Cardiac muscle cell (in vitro differentiated cells and primary cell): ENCODE data around the gene GRIK5. TPM values are rescaled to one million over a fixed set of nuclear protein-coding genes. Genes with fewer than 3 reads are reported as not detected.

Experiments used
- DNase-seq, 2 donors: peaks; one replicate each; pipeline versions ENCODE4 v3.0.0 to v3.0.0-alpha.2; 2010 to 2017; ENCODE audit warnings: low read depth in 1 of 2, low spot score in 1 of 2
- H3K27ac ChIP-seq: fragments of 200-600 bp; sonication (generic); 2 replicates; pipeline ENCODE4 v1.5.1; 2016
- H3K27me3 ChIP-seq: fragments of 200-600 bp; sonication (generic); 2 replicates; pipeline ENCODE4 v1.6.0; 2016; ENCODE audit warnings: control low read depth
- H3K36me3 ChIP-seq: fragments of 200-600 bp; sonication (generic); 2 replicates; pipeline ENCODE4 v1.5.1; 2016; ENCODE audit warnings: control low read depth
- H3K4me1 ChIP-seq: fragments of 200-600 bp; sonication (generic); 2 replicates; pipeline ENCODE4 v1.8.1; 2017; ENCODE audit warnings: low read depth, mild to moderate bottlenecking, mixed run types
- H3K4me3 ChIP-seq: fragments of 200-600 bp; sonication (generic); 2 replicates; pipeline ENCODE4 v1.5.1; 2016; ENCODE audit warnings: mild to moderate bottlenecking
- H3K9me3 ChIP-seq: fragments of 200-600 bp; sonication (generic); 2 replicates; pipeline ENCODE4 v1.5.1; 2017; ENCODE audit warnings: low read depth, mild to moderate bottlenecking, control low read depth
- CTCF ChIP-seq: IDR thresholded peaks from 2 replicates; pipeline ENCODE4 v1.5.1; 2012; ENCODE audit warnings: low read depth, mild to moderate bottlenecking, low read length
- polyA plus RNA-seq: library from polyadenylated mRNA; unstranded; fragments of >200 nt; fragmentation: Nextera tagmentation; extraction: Ambion mirVana; gene quantifications from 2 replicates; pipeline ENCODE4 v1.2.1, GENCODE V29; 2016
- total RNA-seq: library from RNA; depleted of rRNA; stranded (reverse); fragments of >200 nt; gene quantifications from 2 replicates; pipeline ENCODE4 v1.2.3, GENCODE V29; 2016

GRIK5 gene
- total and polyA plus RNA-seq, 2 experiments from 2014 or later, result 3.4 to 11.8 TPM

DNA sequence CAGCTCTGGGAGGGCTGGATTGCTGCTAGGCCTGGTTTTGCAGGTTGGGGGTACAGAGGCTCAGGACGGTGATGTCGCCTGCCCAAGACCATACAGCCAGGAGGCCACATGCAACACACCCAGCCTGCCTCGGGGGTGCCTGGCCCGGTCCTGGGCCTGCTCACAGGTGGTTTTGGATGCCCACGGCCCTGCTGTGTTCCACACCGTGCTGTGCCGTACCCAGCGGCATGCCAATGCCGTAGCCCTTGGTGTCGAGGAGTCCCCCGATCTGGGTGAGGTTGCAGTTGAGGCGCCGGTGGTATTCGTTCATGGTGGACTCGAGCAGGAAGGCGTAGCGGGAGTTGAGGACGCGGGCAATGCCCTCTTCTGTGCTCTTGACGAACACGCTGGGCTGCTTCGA is 64.5 kb downstream of the GRIK5 start:
- no peak for DNase-seq
- no peak overlapping the region for H3K27ac ChIP-seq
- peaks cover 20% of the 10 kb centered on the region for H3K27me3 ChIP-seq
- H3K9me3 ChIP-seq, result no peaks in the 10 kb centered on the region
- no peak overlapping the region for H3K4me3 ChIP-seq
- H3K4me1 ChIP-seq, result no peaks in the 10 kb centered on the region
- no peaks in the 10 kb centered on the region for H3K36me3 ChIP-seq
- no peak for TF ChIP-seq CTCF

DNA sequence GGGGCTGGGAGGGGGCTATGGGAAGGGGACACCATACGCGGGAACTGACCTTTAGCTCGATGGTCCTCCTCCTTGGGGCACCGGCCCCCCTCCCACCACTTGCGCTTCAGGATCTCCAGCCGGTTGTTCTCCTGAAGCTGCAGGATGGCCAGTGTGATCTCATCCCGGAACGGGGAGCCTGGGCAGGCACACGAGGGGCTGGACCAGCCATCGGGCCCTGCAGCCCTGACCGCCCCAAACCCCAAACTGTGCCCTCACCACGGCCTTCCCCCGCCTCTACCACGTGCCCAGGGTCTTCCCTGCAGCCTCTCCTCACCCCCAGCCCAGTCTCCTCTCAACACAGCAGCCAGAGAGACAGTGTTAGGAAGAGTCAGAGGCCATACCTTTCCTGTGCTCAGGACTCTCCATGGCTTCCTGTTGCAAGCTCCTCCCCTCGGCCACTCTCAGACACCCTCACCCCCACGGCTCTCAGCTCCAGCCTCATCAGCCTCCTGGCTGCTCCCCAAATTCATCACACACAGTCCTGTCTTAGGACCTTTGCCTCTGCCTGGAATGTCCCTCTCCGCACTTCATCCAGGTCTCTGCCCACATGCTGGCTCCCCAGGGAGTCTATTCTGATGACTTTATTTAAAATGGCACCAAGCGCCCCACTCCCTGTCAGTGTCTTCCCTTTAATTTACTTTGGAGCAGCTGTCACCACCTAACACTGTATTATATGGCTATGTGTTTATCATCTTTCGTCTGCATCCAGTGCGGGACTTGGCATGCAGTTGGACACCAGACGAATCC is 66.3 kb downstream of the GRIK5 start:
- no peak for DNase-seq
- H3K9me3 ChIP-seq, result no peaks in the 10 kb centered on the region
- H3K27ac ChIP-seq, result no peak overlapping the region
- no peak overlapping the region for H3K4me3 ChIP-seq
- peaks cover 38% of the 10 kb centered on the region for H3K27me3 ChIP-seq
- no peaks in the 10 kb centered on the region for H3K36me3 ChIP-seq
- no peak for TF ChIP-seq CTCF
- no peaks in the 10 kb centered on the region for H3K4me1 ChIP-seq

DNA sequence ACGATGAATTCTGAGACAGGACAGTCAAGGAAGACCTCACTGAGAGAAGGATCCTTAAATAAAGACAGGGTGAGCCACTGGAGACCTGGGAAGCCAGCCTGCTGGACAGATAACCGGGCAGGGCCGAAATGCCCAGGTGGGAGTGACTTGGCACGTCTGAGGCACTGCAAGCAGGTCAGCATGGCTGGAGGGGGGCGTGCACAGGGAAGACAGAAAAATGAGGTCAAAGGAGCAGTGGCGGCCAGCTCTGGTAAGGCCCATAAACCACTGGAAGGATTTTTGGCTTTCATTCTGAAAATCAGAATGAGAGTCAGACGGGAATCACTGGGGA is 70.2 kb downstream of the GRIK5 start:
- no peak for TF ChIP-seq CTCF
- Histone ChIP-seq H3K27ac (no peak overlapping the region), H3K27me3 (peaks cover 77% of the 10 kb centered on the region), H3K9me3 (no peaks in the 10 kb centered on the region), H3K36me3 (no peaks in the 10 kb centered on the region), H3K4me1 (peaks cover 6% of the 10 kb centered on the region), H3K4me3 (no peak overlapping the region)
- no peak for DNase-seq

DNA sequence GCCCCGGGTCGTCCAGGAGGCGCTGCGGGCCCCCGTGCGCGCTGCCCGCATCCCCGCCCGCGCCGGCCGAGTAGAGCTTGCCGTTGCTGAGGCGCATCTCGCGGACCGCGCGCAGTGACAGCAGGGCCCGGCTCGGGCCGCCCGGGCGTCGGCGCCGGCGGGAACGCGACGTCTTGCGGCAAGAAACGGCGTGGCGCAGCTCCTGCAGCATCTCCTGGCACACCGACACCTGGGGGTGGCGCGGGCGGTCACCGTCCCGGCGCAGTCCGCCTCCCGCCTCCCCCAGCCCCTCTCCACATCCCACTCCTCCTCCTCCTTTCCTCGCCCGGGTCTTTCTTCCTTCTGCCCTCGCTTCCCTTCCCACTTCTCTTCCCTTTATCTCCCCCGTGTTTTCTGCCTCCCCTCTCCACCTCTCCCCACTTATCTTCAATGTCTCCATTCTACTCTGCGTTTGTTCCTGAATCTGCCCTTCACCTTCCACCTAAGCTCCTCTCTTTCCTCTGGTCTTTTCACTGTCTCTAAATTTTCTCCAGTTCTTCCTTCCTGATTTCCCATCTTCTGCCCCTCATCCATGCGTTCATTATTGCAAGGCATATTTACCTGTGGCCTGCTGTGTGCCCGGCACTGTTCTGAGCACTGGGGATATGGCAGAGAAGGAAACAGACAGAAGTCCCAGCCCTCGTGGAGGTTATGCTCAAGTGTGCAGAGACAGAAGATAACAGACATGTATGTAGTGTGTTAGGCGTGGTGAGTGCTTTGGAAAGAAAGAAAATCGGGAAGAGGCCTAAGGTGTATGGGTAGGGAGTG is 70.7 kb downstream of the GRIK5 start:
- no peak for TF ChIP-seq CTCF
- no peaks in the 10 kb centered on the region for H3K9me3 ChIP-seq
- peaks cover 83% of the 10 kb centered on the region for H3K27me3 ChIP-seq
- H3K36me3 ChIP-seq, result no peaks in the 10 kb centered on the region
- H3K27ac ChIP-seq, result no peak overlapping the region
- H3K4me1 ChIP-seq, result peaks cover 6% of the 10 kb centered on the region
- no peak overlapping the region for H3K4me3 ChIP-seq
- DNase-seq, result peak in 1 of 2 donors; percentile 17

DNA sequence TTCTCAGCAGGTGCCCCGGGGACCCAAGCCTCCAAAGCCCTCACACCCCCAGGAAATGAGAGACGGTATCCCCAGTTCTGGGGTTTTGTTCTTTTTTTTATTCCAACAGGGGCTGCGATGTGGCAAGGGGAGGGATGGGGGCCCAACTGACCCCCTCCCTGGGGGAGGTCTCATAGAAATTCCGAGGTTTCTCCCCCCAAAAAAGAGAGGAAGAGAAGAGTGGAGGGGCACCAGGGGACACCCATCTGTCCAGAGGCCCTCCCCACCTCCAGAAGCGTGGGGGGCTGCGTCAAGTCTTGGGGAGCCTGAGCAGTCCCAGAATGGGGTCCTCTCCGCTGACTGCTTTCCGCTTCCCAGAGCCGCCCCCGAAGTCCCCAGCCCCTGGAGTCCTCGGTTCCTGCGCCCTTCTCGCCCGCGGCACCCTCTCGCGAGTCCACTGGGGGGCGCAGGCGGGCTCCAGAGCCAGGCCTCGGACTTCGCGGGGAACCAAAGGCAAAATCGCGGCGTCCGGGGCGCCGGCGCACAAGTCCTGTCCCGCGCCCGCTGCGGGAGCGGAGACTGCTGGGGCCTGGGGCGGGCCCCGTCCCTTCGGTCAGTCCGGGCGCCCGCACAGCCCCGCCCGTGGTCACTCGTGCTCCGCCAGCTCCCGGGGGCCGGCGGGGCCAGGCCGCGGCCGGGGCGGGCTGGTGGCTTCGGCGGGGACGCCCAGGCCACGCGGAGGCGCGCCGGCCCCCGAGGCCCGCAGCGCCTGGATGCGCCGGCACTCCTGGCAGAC is 71.6 kb downstream of the GRIK5 start:
- Histone ChIP-seq H3K36me3 (no peaks in the 10 kb centered on the region), H3K4me1 (peaks cover 6% of the 10 kb centered on the region), H3K27ac (no peak overlapping the region), H3K9me3 (no peaks in the 10 kb centered on the region), H3K27me3 (peaks cover 90% of the 10 kb centered on the region), H3K4me3 (no peak overlapping the region)
- peak; percentile 76 for TF ChIP-seq CTCF
- DNase-seq, result peak; percentile 45 to 83
